ENCODE measurements around the gene RETN.

Gene RETN

DNA sequence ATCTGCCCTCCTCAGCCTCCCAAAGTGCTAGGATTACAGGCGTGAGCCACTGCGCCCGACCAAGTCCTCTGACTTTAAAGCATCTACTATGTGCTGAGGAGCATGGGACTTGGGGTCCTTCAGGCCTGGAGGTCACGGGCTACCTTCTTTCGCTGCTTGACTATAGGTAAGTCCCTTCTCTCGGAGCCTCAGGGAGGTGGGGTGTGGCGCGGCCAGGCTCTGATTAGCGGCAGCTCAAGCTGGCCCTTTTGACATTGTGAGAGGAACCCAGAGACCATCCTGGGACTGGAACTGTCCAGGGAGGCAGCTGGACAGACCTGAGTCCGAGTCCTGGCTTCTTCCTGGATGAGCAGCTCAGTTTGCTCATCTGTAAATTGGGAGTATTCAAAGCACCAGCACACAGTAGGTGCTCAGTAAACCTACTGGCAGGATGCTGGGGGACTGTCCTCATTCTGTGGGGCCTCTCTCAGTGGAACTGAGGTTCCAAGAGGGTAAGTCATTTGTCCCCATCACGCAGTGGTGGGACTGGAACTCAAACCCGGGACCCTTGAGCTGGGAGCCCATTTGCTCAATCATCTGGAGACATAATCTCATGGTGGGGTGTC lies 32.3 kb downstream of the RETN start:
- TF ChIP-seq, protein P1, sequence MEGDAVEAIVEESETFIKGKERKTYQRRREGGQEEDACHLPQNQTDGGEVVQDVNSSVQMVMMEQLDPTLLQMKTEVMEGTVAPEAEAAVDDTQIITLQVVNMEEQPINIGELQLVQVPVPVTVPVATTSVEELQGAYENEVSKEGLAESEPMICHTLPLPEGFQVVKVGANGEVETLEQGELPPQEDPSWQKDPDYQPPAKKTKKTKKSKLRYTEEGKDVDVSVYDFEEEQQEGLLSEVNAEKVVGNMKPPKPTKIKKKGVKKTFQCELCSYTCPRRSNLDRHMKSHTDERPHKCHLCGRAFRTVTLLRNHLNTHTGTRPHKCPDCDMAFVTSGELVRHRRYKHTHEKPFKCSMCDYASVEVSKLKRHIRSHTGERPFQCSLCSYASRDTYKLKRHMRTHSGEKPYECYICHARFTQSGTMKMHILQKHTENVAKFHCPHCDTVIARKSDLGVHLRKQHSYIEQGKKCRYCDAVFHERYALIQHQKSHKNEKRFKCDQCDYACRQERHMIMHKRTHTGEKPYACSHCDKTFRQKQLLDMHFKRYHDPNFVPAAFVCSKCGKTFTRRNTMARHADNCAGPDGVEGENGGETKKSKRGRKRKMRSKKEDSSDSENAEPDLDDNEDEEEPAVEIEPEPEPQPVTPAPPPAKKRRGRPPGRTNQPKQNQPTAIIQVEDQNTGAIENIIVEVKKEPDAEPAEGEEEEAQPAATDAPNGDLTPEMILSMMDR (IDR thresholded peaks at IDR 0.05; ENCODE audit: low read depth, low read length): no peak

DNA sequence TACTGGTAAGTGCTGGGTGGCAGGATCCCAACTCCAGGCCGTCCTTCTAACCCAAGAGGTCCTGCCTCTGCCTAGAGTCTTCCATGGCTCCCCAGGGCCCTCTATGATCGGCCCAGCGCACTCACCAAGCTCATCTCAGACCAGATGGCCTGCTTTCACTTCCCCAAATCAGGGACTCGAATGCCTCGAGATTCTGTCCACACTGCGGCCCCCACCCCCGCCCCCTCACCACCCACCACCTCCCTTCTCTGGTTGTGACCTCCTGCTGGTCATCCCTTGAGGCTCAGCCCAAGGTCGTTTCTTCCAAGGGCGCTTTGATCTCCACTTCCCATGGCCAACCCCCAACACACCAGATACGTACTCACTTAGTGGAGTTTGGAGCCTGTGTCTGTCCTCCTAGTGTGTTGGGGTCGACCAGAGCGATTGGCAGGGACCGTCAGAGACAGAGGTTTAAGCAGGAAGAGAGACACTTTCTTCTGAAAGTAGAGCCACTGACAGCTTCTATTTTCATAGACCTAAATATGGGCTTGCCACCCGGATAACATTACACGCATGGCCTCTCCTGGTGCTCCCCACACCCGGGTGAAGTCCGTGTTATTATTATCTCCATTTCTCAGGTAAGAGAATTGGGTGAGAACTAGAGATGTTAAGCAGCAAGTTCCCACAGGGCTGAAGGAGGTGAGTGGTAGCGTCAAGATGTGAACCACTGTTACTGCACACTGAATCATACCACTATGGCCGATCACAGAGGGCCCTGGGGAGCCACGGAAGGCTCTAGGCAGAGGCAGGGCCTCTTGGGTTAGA lies 33.0 kb downstream of the RETN start, which contains the start of gene FCER2:
FCER2 (minus strand) TSS at position 478 of the 804 bp plus-strand sequence. CDS start 2,371 bp downstream, outside the sequence.
- TF ChIP-seq, protein P1 (IDR thresholded peaks at IDR 0.05; ENCODE audit: low read depth, low read length): no peak
- H3K4me3 ChIP-seq (ENCODE audit: low read depth, low read length): no peak within 1 kb of the TSS

More for the DNA sequence above, 32.3 kb downstream of the RETN start:
- no peak overlapping the region for H3K4me3 ChIP-seq (ENCODE audit: low read depth, low read length)

DNA sequence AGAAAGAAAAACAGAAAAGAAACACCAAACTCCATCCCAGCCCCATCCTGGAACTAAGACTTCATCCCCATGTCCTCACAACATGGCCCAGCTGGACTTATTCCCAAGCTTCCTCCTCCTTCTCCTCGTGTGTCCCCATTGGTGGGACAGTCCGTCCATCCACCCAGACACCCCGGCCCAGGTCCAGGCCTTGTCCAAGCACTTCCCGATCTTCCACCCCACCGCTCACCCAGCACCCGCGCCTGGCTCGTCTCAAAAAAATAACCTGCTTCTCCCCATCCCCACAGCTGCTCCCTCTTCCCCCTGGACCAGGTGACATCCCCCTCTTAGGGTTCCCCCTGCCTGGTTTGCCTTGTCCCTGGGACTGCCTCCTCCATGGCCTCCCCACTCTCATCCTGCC lies 34.5 kb downstream of the RETN start:
- H3K4me3 ChIP-seq (ENCODE audit: low read depth, low read length): no peak overlapping the region

DNA sequence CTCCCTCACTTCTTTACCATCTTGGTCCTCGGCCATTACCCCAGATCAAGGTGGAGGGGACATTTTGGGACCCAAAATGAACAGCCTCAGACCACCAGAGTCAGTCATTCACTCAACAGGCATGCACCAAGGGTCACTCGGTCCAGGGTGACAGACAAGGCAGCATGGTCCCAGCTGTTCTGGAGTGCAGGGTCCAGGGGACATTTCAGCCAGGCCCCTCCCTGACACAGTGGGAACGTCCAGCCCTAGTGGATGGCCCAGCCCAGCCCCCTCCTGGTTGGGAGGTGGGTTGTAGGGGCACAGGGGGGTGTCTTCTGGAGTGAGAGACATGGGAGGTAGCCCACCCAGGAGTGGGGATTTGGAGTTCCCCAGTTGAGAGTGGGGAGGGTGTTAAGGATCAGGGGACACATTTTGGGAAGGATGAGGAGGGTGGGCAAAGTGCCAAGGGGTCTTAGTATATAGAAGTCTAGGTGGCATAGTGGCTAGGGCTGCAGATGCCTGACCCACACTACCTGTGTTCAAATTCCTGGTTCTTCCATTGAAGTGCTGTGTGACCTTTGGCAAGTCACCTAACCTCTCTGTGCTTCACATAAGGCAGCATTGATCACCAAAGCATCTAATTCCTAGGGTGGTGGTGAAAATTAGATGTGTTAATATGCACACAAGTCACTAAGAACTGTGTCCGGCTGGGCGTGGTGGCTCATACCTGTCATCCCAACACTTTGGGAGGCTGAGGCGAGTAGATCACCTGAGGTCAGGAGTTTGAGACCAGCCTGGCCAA lies 35.6 kb downstream of the RETN start:
- TF ChIP-seq, protein P1 (IDR thresholded peaks at IDR 0.05; ENCODE audit: low read depth, low read length): no peak

More for the DNA sequence above, 34.5 kb downstream of the RETN start:
- TF ChIP-seq, protein P1 (IDR thresholded peaks at IDR 0.05; ENCODE audit: low read depth, low read length): no peak

DNA sequence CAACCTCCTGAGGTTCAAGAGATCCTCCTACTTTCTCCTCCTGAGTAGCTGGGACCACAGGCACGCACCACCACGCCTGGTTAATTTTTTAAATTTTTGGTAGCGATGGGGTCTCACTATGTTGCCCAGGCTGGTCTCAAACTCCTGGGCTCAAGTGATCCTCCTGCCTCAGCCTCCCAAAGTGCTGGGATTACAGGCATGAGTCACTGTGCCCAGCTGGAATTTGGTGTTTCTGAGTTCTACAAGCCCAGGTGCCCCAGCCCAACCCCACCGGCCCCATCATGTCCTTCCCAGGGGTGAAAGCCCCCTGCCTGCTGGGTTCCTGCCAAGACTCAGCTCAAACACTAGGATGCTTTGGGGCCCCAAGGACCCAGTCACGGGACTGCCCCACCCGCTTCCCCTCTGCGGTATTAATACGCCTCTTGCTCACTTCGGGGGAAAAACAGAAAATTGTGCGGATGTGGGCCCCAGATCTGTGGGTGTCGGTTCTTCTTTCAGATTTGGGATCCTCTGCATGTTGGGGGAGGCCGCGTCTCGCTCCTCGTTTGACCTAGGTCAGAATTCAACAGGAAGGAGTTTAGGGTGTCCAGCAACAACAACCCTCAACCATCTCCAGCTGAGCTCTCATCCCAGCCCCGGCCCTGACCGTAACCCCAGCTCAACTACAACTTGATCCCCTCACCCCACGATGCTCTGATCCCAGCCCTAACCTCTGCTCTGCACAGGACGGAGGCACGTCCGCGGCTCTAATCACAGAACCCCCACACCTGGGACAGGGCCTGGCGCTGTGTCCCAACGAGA lies 36.7 kb downstream of the RETN start:
- TF ChIP-seq, protein P1 (IDR thresholded peaks at IDR 0.05; ENCODE audit: low read depth, low read length): no peak
- no peak overlapping the region for H3K4me3 ChIP-seq (ENCODE audit: low read depth, low read length)

More for the DNA sequence above, 35.6 kb downstream of the RETN start:
- no peak overlapping the region for H3K4me3 ChIP-seq (ENCODE audit: low read depth, low read length)

DNA sequence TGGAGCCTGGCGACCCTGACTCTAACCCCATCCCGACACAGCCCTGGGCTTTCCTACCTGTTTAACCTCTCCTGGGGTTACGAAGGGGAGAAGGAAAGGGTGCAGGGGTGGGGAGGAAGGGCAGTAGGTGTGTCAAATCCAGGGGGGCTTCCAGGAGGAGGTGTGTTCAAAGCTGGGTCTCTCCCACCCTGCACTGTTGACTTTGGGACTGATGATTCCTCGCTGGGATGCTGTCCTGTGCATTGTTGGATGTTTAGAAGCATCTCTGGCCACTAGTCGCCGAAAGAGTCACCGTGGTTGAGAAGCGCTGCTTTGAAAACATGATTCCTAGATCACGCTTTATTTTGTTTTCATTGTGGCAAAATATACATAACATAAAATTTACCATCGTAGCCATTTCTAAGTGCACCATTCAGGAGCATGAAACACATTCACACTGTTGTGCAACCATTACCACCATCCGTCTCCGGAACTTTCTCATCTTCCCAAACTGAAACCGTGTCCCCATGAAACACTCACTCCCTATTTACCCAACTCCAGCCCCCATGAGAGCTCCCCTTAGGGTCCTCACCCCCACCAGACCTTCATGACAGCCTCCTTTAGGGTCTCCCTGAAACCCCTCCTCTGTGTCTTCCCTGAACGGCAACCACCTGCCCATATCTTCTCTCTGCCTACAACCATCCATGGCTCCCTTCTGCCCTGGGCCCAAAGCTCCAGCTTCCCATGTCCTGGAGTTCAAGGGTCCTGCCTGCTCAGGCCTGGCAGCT lies 37.5 kb downstream of the RETN start:
- no peak overlapping the region for H3K4me3 ChIP-seq (ENCODE audit: low read depth, low read length)
- TF ChIP-seq, protein P1 (IDR thresholded peaks at IDR 0.05; ENCODE audit: low read depth, low read length): no peak

Data from WI38 (cell line).